ENCODE measurements around the gene PKDCC.

- TF ChIP-seq CTCF (conservative IDR thresholded peaks at IDR 0.05) (no peak), EZH2 (IDR thresholded peaks at IDR 0.05; ENCODE audit: low read depth) (no peak)
These were observed 2.3 kb downstream of the PKDCC start for GRCh38 chr2:42050010-42050702.
